Effector CD8-positive, alpha-beta T cell (primary cell): Measurements from ENCODE around the gene DYNC2H1.
"Not testable (repeated sequence)": the region's sequence is repeated elsewhere in the genome, so short reads cannot be mapped to it uniquely, and the experiment has no call there.

Source experiments
- DNase-seq: peaks from one replicate; lab custom pipeline; 2025; lab: John Stamatoyannopoulos, UW

The DYNC2H1 gene

GRCh38 chr11:103367650-103368049 lies 258.4 kb downstream of the DYNC2H1 start:
- DNase-seq, result no peak

DNA sequence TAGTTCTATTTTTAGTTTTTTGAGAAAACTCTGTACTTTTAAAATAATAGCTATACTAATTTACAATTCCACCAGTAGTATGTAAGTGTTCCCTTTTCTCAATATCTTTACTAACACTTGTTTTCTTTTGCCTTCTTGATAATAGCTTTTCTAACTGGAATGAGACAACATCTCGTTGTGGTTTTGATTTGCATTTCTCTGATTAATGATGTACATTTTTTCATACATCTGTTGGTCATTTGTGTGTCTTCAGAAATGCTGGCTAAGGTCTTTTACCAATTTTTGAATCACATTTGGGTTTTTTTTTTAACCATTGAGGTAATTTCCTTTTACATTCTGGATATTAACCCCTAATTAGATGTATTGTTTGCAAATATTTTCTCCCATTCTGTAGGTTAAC lies 258.9 kb downstream of the DYNC2H1 start:
- no peak for DNase-seq

DNA sequence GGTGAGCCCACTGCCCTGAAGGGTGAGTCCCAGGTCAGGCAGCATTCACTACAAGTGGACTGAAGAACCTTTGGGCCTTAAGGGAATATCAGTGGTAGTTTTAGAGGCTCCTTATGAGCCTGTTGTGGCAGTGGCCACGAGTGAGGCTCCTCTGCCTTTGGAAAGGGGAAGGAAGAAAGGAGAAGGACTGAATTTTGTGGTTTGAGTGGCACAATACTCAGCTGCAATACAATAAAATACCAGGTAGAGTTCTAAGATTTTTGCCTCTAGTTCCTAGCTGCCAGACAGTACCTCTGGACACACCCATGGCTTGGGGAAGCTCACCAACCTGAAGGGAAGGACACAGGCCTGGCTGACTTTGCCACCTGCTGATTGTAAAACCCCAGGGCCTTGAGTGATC lies 260.9 kb downstream of the DYNC2H1 start:
- no peak for DNase-seq

DNA sequence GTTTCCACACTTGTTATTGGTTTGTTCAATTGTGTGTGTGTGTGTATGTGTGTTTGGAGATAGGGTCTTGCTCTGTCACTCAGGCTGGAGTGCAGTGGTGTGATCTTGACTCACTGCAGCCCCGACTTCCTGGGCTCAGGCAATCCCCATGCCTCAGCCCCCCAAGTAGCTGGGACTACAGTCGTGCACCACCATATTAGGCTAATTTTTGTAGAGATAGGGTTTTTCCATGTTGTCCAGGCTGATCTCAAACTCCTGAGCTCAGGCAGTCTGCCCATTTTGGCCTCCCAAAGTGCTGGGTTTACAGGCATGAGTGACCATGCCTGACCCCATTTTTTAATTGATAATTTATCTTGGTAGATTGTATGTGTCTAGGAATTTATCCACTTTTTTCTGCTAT lies 263.7 kb downstream of the DYNC2H1 start:
- DNase-seq, result no peak

DNA sequence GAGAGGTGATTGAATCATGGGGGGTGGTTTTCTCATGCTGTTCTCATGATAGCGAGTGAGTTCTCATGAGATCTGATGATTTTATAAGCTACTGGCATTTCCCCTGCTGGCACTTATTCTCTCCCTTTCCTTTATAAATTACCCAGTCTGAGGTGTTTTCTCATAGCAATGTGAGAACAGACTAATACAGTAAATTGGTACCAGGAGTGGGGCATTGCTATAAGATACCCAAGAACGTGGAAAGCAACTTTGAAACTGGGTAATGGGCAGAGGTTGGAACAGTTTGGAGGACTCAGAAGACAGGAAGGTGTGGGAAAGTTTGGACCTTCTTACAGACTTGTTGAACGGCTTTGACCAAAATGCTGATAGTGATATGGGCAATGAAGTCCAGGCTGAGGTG lies 265.0 kb downstream of the DYNC2H1 start:
- DNase-seq, result not testable (repeated sequence)

DNA sequence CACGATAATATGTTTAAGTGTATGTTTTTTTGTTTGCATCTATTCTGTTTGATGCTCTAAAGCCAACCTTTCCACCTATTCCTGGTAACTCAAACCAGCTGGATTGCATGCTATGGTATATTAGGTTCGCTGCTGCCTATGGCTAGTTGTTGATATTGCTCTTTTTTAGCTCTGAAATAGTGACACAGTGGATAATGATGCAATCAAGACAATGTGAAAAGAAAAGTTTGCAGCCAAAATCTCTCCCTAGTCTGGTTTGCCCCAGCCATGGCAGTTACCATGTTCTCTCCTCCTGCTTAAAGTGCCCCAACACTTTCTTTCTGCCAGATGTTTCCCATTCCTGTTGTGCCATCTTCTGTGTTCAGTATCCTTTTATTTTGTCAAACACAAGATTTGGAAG lies 269.7 kb downstream of the DYNC2H1 start:
- DNase-seq, result no peak

DNA sequence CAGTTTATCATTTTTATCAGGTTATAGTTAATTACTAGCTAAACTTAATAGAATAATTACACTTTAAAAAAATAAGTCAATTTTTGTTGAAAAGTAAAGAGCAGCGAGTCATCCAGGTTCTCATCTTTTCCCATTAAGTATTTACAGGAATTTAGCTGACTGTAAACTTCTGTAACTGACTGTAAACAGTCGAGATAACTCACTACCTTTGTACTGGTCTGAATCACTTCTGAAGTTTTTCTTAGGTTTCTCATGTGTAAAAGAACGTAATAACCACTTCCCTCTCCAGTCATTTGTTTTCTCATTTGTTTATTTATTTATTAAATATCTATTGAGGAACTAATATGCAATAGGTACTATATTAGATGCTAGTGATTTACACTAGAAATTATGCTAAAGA lies 270.8 kb downstream of the DYNC2H1 start:
- no peak for DNase-seq

DNA sequence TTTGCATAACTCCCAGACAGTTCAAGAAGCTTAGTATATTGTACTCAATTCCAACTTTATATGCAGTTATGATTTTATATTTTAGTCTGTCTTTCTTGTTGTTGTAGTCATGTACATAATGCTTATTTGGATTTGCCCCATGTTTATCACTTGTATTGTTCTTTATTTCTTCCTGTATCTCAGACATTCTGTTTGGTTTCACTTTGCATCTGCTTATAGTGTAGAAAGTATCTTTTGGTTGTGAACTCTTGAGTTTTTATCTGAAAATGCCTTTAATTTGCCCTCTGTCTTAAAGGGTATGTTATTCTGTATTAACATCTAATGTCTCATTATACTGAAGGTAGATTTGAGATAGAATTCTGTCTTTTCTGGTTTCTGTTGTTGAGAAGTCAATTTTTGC lies 275.4 kb downstream of the DYNC2H1 start:
- no peak for DNase-seq

- DNase-seq, result no peak
These were observed 286.4 kb downstream of the DYNC2H1 start for GRCh38 chr11:103395612-103396011.

DNA sequence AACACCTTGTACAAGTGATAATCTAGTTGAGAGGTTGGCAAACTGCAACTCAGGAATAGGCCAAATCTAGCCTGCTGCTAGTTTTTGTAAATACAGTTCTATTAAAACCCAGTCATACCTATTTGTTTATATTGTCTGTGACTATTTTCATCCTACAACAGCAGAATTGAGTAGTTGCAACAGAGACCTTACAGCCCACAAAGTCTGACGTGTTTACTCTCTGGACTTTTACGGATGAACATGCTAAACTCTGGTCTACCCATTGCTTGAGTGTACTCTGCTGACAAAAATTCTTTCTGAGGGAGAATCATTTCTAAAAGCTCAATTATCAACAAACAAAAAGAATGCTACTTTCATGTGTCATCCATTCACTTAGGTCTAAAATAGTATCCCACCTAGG lies 287.0 kb downstream of the DYNC2H1 start:
- DNase-seq, result no peak

GRCh38 chr11:103397369-103397768 lies 288.1 kb downstream of the DYNC2H1 start:
- no peak for DNase-seq

DNA sequence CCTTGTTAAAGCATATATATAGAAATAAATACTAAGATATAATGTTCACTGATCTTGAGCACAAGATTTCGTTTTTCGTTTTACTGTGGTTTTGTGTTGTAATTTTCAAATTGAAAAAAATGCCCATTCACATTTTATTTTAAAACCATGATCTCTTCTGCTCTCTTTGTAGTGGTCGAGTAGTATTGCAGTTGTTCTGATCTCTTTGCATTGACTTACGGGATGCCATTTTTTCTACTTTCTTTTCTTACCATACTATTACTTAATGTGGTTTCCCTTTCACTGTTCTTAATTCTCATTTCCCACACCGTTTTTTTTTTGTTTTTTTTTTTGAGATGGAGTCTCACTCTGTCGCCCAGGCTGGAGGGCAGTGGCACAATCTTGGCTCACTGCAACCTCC lies 289.6 kb downstream of the DYNC2H1 start:
- no peak for DNase-seq

DNA sequence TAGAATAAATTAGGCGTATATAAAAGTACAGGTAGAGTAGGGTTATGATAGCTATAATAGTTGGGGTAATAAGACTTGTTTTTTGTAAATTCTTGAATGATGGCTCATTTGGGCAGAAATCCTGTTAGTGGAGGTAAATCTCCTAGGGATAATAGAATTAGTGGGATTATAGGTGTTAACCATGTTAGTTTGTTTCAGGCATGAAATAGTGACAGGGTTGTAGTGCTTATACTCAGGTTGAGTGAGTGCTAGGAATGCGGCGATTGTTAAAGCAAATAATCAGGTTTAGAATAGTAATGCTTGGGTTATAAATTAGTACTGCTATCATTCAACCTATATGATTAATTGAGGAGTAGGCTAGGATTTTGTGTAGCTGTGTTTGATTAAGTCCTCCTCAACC lies 297.1 kb downstream of the DYNC2H1 start:
- DNase-seq, result no peak

DNA sequence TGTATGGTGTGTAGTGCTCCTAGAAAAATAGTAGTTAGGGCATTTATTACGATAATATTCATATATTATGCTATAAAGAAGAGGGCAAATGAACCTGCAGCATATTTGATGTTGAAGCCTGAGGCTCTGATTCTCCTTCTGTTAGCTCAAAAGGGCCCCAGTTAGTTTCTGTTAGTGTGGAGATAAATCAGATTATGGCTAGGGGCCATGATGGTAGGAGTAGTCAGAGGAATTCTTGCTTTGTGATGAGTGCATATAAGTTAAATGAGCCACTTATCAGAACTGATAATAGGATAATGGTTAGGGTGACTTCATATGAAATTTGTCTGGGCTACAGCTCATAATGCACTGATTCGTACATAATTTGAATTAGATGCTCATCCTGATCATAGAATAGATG lies 298.4 kb downstream of the DYNC2H1 start:
- no peak for DNase-seq

DNA sequence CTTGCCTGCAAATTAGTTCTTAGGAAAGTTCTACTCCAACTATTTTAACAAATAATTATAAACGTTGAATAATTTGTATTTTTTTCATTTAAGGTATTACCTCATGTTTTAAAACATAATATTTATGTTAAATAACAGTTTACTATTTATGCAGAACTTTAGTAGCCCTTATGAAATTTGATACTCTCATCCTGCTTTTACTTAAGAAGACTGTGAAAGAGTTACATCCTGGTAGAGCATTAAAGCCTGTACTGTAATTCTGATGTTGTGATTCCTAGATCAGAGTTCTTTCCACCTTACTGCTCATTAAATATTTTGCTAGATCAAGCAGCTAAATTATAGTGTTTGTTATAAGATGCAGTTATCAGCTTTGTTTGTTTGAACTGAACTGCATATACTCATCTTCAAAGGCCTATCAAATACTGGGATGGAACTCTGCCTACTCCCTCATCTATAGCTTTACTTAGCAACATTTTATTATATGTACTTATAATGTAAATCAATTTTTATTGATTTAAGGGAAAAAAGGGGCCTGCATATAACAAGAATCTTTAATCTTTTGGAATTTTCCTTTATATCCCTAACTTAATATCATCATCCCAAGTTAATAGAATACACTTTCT lies 304.2 kb downstream of the DYNC2H1 start:
- DNase-seq, result no peak

- DNase-seq, result no peak
These were observed 308.8 kb downstream of the DYNC2H1 start for GRCh38 chr11:103418014-103418413.

DNA sequence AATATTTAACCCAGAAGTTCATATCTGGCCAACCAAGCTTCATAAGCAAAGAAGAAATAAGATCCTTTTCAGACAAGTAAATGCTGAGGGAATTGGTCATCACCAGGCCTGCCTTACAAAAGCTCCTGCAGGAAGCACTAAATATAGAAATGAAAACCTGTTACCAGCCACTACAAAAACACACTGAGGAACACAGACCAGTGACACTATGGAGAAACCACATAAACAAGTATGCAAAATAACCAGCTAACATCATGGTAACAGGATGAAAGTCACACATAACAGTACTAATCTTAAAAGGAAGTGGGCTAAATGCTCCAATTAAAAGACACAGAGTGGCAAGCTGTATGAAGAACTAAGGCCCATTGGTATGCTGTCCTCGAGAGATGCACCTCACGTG lies 311.4 kb downstream of the DYNC2H1 start:
- DNase-seq, result no peak

DNA sequence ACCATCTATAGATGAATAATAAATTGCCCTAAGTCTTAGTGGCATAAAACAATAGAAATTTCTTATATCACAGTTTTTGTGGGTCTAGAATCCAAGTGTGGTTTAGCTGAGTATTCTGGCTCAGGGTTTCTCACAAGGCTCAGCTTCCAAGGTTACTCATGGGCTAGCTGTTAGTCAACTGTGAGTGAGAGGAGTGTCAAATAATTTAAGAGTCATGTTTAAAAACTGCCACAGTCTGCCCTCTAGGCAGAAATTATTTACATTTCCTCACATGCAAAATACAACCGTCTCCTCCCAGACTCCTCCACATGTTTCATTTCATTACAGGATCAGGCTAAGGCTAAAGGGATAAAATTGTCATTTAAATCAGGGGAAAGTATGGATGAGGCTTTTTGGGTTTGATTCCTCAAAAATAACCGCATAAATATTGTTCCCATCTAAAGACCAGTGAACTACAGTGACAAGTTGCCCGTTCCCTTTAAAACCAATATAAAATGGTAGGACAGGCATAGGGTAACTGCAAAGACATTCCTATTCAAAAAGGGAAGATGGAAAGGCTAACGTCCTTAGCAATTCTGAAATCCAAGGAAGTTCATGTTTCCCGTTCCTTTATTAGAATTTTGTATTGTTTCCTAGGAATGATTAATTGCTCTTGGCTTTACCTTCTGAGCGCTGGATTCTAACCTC lies 324.3 kb downstream of the DYNC2H1 start:
- no peak for DNase-seq

GRCh38 chr11:103434073-103434411 lies 324.8 kb downstream of the DYNC2H1 start:
- DNase-seq, result no peak

DNA sequence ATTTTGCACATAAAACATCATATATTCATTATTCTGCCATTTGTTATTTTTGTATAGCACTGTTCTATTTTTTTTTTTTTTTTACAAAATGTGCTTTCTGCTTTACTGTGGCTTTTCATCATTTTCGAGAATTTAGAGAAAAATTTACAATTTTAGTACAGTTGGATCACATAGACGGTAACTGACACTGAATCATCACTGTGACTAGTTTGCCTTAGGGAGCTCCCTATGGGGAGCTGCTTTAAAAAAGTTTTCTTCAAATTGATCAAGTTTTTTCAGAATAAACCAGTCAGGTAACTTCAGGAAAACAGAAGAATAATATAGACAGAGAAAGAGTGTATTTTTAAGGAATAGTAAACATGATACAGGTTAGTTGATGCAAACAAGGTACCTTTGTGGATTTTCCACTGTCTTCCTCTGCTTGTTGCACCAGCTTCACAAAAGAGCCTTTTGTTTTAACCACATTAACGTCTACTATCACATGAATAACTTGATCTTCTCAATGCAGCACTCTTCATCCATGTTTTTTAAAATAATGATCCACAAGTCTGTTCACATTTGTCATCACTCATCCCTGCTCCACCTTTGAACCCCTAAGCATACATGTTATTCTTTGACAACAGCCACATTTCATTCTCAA lies 327.0 kb downstream of the DYNC2H1 start:
- no peak for DNase-seq

DNA sequence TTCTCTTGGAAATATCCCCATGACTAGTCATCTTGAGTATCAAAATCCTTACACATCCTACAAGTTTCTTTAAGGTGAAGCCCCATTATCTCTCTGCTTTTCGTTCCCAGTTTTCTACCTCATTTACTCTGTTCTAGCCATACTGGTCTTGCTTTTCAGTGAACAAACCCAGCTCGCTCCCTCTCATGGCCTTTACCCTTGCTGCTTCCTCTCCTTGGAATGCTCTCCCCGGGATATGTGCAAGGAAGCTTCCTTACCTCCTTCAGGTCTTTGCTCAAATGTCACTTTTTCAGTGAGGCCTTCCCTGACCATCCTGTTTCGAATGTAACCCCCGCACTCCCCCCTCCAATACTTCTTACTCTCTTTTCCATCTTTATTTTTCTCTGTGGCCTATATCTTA lies 331.8 kb downstream of the DYNC2H1 start:
- DNase-seq, result no peak

- no peak for DNase-seq
These were observed 339.7 kb downstream of the DYNC2H1 start for GRCh38 chr11:103448966-103449365.

DNA sequence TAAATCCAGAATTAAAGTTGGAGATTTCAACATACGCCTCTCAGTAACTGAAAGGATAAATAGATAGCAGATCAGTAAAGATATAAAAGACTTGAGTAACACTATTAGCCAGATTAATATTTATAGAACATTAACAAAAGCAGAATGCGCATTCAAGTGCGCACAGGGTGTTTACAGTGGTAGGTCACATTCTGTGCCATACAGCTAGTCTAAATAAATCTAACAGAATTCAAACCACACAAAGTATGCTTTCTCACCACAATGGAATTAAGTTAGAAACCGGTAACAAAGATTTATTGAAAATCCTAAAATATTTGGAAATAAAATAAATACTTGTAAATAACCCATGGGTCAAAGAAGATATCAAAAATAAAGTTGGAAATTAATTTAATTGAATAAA lies 341.0 kb downstream of the DYNC2H1 start:
- no peak for DNase-seq

DNA sequence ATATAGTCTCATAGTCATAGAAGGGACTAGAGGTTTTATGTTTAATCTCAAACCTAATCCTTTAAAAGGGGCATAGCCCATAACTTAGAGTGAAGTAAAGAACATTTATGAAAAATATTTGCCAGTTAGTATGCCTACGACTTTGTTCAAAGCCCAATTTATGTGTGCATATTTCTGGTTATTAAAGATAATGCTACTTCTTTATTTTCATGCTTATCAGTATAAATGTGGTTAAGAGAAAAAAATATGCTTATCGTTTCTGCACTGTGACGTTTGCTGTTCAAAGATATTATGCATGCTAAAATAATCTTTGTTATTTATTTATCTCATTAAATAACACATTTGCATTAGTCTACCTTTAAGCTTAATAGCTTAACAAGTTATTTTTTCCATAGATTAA lies 343.9 kb downstream of the DYNC2H1 start:
- no peak for DNase-seq
